Measurements from ENCODE around the gene SERPINI1. TPM values are rescaled to one million over a fixed set of nuclear protein-coding genes. Genes with fewer than 3 reads are reported as not detected.

Gene SERPINI1
- total and polyA plus RNA-seq, 2 experiments from 2014 or later, result 7.3 to 9.8 TPM

DNA sequence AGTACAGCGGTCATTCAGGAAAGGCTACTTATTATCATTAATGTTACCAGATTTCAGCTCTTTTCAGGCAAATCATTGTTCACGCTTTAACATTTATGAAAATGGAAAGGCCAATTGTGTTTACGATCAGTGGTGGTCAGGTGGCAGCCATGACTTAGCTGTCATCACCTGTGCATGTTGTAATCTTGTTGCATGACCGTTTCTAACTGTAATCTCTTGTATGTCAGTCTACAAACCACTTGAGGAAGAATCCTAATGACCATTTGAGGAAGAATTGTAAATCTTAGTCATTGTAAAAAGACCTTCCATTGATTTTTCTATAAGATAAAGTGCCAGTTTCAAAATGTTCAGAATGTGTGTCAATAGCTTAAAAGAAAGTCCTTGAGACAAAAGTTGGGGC is 100.4 kb downstream of the SERPINI1 start:
- Histone ChIP-seq H3K27me3 (replicated peaks; ENCODE audit: insufficient read depth) (no peaks in the 10 kb centered on the region), H3K4me2 (ENCODE audit: unreplicated experiment) (no peak overlapping the region), H3K9me2 (ENCODE audit: insufficient read depth) (no peaks in the 10 kb centered on the region), H3K4me3 (no peak overlapping the region), H3K36me3 (ENCODE audit: low read depth) (no peaks in the 10 kb centered on the region), H3K9ac (no peak overlapping the region), H3K9me3 (ENCODE audit: low read depth) (no peaks in the 10 kb centered on the region), H3F3A (ENCODE audit: insufficient read depth) (no peaks in the 10 kb centered on the region), H3K79me2 (ENCODE audit: insufficient read depth) (no peaks in the 10 kb centered on the region), H2AFZ (no peak overlapping the region), H4K20me1 (ENCODE audit: insufficient read depth) (no peaks in the 10 kb centered on the region), H3K27ac (no peak overlapping the region), H3K4me1 (ENCODE audit: insufficient read depth) (no peaks in the 10 kb centered on the region)
- DNase-seq, result no peak
- TF ChIP-seq EZH2phosphoT487 (IDR thresholded peaks at IDR 0.05; ENCODE audit: insufficient read depth, low read depth) (no peak), EZH2 (IDR thresholded peaks at IDR 0.05; ENCODE audit: insufficient read depth, poor library complexity, severe bottlenecking) (no peak)
- in situ Hi-C loops (cut with MboI), result no loop called here
- WGBS, 2 experiments (ENCODE audit: low coverage in 1 of 2, low lambda C conversion rate in 2 of 2, missing lambda C conversion rate in 2 of 2), result 64 to 67% methylated on average over 4 of the region's 4 CpGs

DNA sequence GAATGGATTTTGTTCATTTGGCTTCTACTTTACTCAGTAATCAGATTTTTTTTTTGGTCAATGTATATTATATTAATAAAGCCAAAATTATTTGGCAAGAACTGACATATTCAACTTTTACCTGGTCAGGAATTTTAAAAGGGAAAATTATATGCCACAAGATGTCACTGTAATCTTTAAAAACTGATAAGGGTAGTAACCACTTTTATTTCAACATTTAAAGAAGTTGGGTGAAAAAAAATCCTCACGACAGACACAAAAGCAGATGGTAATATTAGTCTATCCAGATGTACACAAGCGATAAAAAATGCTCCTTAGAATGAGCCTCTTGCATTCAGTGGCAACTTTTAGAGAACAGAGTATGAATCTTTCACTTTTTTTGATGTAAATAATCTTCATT is 101.9 kb downstream of the SERPINI1 start:
- Histone ChIP-seq H3K9me3 (ENCODE audit: low read depth) (no peaks in the 10 kb centered on the region), H3K79me2 (ENCODE audit: insufficient read depth) (no peaks in the 10 kb centered on the region), H3K9ac (no peak overlapping the region), H2AFZ (no peak overlapping the region), H3K4me1 (ENCODE audit: insufficient read depth) (no peaks in the 10 kb centered on the region), H4K20me1 (ENCODE audit: insufficient read depth) (no peaks in the 10 kb centered on the region), H3K36me3 (ENCODE audit: low read depth) (no peaks in the 10 kb centered on the region), H3K27me3 (replicated peaks; ENCODE audit: insufficient read depth) (no peaks in the 10 kb centered on the region), H3K4me3 (no peak overlapping the region), H3K4me2 (ENCODE audit: unreplicated experiment) (no peak overlapping the region), H3F3A (ENCODE audit: insufficient read depth) (no peaks in the 10 kb centered on the region), H3K27ac (no peak overlapping the region), H3K9me2 (ENCODE audit: insufficient read depth) (no peaks in the 10 kb centered on the region)
- no peak for TF ChIP-seq EZH2phosphoT487 (IDR thresholded peaks at IDR 0.05; ENCODE audit: insufficient read depth, low read depth)
- no peak for TF ChIP-seq EZH2 (IDR thresholded peaks at IDR 0.05; ENCODE audit: insufficient read depth, poor library complexity, severe bottlenecking)
- no peak for DNase-seq
- 7 to 11% methylated on average over 2 of the region's 2 CpGs for WGBS, 2 experiments (ENCODE audit: low coverage in 1 of 2, low lambda C conversion rate in 2 of 2, missing lambda C conversion rate in 2 of 2)
- in situ Hi-C loops (cut with MboI), result no loop called here

DNA sequence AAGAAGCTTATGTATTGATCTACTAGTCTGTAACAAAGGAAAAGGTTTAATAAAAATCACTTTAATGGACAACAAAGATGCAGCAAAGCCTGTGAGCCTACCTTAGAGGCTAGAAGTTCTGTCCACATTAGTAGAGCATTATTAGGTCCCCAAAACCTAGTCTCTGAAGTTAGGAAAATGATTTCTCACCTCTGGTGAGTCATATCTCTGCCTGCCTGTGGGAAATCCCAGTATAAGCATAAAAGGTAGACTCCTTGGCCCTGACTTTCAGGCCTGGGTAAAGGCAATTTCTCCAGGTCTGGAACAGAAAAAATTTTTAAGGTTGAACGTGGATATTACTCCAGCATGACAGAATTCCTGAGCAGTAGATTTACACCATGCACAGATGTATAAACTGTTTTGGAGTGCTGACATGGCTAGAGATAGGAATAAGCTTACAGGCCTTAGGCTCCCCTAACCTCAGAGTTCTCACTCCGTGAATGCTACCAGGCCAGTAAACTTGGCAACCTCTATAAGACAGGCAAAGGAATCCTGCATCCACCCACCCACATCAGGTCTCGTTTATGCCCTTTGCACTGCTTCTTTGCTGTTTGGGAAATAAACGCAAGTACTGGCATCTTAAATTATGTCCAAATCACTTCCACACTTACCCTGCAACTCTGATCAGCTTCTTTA is 104.1 kb downstream of the SERPINI1 start:
- no peak for DNase-seq
- Histone ChIP-seq H3K27me3 (replicated peaks; ENCODE audit: insufficient read depth) (no peaks in the 10 kb centered on the region), H3K36me3 (ENCODE audit: low read depth) (no peaks in the 10 kb centered on the region), H3K4me1 (ENCODE audit: insufficient read depth) (no peaks in the 10 kb centered on the region), H3K9ac (no peak overlapping the region), H3F3A (ENCODE audit: insufficient read depth) (no peaks in the 10 kb centered on the region), H3K4me2 (ENCODE audit: unreplicated experiment) (no peak overlapping the region), H3K4me3 (no peak overlapping the region), H4K20me1 (ENCODE audit: insufficient read depth) (no peaks in the 10 kb centered on the region), H3K9me2 (ENCODE audit: insufficient read depth) (no peaks in the 10 kb centered on the region), H3K79me2 (ENCODE audit: insufficient read depth) (no peaks in the 10 kb centered on the region), H3K9me3 (ENCODE audit: low read depth) (no peaks in the 10 kb centered on the region), H2AFZ (no peak overlapping the region), H3K27ac (no peak overlapping the region)
- WGBS, 2 experiments (ENCODE audit: low coverage in 1 of 2, low lambda C conversion rate in 2 of 2, missing lambda C conversion rate in 2 of 2), result 13 to 37% methylated on average over 4 of the region's 4 CpGs
- in situ Hi-C loops (cut with MboI), result no loop called here
- TF ChIP-seq EZH2 (IDR thresholded peaks at IDR 0.05; ENCODE audit: insufficient read depth, poor library complexity, severe bottlenecking), result no peak

DNA sequence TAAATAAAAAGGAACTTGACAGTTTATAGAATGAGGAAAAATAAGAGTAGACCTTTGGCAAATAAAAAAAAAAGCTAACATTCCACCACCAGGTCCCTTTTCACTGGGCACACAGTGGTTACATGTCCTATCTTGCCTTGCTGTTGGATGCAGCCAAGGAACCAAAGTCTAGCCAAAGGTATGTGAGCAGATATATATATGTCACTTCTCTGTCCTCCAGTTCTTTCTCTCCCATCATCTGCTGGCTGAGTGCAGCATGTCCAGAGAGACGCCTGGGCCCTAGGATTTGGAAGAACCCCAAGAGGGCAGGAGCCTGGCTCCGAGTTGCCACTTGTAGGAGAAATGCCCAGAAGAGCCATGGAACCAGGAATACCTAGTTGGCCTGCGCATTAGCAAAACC is 104.7 kb downstream of the SERPINI1 start:
- no peak overlapping the region for H3K4me3 ChIP-seq
- no peak overlapping the region for H3K4me2 ChIP-seq (ENCODE audit: unreplicated experiment)
- DNase-seq, result no peak
- TF ChIP-seq EZH2phosphoT487 (IDR thresholded peaks at IDR 0.05; ENCODE audit: insufficient read depth, low read depth), result no peak
- TF ChIP-seq EZH2 (IDR thresholded peaks at IDR 0.05; ENCODE audit: insufficient read depth, poor library complexity, severe bottlenecking), result no peak
- H3K79me2 ChIP-seq (ENCODE audit: insufficient read depth), result no peaks in the 10 kb centered on the region
- no peaks in the 10 kb centered on the region for H3F3A ChIP-seq (ENCODE audit: insufficient read depth)
- H3K27ac ChIP-seq, result no peak overlapping the region
- no peak overlapping the region for H2AFZ ChIP-seq
- in situ Hi-C loops (cut with MboI), result no loop called here
- no peaks in the 10 kb centered on the region for H3K9me2 ChIP-seq (ENCODE audit: insufficient read depth)
- WGBS, 2 experiments (ENCODE audit: low coverage in 1 of 2, low lambda C conversion rate in 2 of 2, missing lambda C conversion rate in 2 of 2), result 43 to 60% methylated on average over 3 of the region's 3 CpGs
- H3K9me3 ChIP-seq (ENCODE audit: low read depth), result no peaks in the 10 kb centered on the region
- no peaks in the 10 kb centered on the region for H3K36me3 ChIP-seq (ENCODE audit: low read depth)
- H3K9ac ChIP-seq, result no peak overlapping the region
- H4K20me1 ChIP-seq (ENCODE audit: insufficient read depth), result no peaks in the 10 kb centered on the region
- no peaks in the 10 kb centered on the region for H3K27me3 ChIP-seq (replicated peaks; ENCODE audit: insufficient read depth)
- no peaks in the 10 kb centered on the region for H3K4me1 ChIP-seq (ENCODE audit: insufficient read depth)

DNA sequence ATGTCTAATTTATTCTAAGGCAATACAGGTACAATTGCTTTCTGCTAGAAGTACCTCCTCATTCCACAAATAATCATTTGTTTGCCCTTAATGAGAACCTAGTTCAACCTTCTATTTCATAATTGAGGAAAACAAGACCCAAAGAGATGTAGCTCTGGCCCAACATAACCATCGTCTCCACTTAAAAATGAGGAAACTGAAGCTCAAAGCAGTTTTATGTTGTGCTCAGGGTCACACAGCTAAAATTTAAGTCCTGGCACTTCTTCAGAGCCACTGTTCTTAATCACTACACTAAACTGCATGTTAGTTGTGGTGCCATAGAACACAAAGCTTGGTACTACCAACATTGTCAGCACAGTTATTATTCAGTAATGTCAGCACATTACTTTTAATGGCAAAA is 108.0 kb downstream of the SERPINI1 start:
- H3K27me3 ChIP-seq (replicated peaks; ENCODE audit: insufficient read depth), result no peaks in the 10 kb centered on the region
- H3K27ac ChIP-seq, result no peak overlapping the region
- WGBS, 2 experiments (ENCODE audit: low coverage in 1 of 2, low lambda C conversion rate in 2 of 2, missing lambda C conversion rate in 2 of 2), result 45 to 50% methylated on average over 1 of the region's 1 CpG
- no peak for TF ChIP-seq EZH2phosphoT487 (IDR thresholded peaks at IDR 0.05; ENCODE audit: insufficient read depth, low read depth)
- TF ChIP-seq EZH2 (IDR thresholded peaks at IDR 0.05; ENCODE audit: insufficient read depth, poor library complexity, severe bottlenecking), result no peak
- DNase-seq, result no peak
- no peaks in the 10 kb centered on the region for H3K79me2 ChIP-seq (ENCODE audit: insufficient read depth)
- no peak overlapping the region for H3K4me2 ChIP-seq (ENCODE audit: unreplicated experiment)
- no peak overlapping the region for H3K4me3 ChIP-seq
- H3K36me3 ChIP-seq (ENCODE audit: low read depth), result no peaks in the 10 kb centered on the region
- H3F3A ChIP-seq (ENCODE audit: insufficient read depth), result no peaks in the 10 kb centered on the region
- no peak overlapping the region for H3K9ac ChIP-seq
- in situ Hi-C loops (cut with MboI), result no loop called here
- no peak overlapping the region for H2AFZ ChIP-seq
- no peaks in the 10 kb centered on the region for H4K20me1 ChIP-seq (ENCODE audit: insufficient read depth)
- no peaks in the 10 kb centered on the region for H3K4me1 ChIP-seq (ENCODE audit: insufficient read depth)
- H3K9me3 ChIP-seq (ENCODE audit: low read depth), result no peaks in the 10 kb centered on the region
- H3K9me2 ChIP-seq (ENCODE audit: insufficient read depth), result no peaks in the 10 kb centered on the region

Data from GM23248 (cell line).